Measurements from ENCODE around the gene DYNAP.

The DYNAP gene

DNA sequence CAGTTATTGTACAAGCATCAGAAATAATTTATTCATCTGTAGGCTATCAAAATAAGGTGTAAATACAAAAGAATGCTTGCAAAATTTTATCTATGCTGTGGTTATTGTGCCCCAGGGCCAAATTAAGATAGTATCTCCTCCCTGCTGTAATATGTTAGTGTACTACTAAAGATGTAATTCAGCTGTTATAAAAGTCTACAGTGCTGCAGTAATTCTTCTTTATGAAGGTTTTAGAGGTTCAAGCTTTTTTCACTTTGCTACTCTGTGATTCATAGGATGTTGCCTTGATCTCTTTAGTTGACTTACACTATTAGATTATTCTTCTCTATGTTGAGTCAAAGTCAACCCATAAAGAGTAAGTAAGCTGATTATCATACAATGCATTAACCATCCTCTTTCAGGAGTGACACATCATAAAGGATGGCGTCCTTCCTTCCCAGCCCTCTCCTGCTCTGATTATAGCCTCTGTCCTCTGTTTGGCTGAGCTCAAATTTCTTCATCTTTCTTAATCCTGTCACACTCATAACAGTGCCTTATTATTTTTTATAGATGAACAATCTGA is 29.3 kb upstream of the DYNAP start:
- TF ChIP-seq, protein P1, sequence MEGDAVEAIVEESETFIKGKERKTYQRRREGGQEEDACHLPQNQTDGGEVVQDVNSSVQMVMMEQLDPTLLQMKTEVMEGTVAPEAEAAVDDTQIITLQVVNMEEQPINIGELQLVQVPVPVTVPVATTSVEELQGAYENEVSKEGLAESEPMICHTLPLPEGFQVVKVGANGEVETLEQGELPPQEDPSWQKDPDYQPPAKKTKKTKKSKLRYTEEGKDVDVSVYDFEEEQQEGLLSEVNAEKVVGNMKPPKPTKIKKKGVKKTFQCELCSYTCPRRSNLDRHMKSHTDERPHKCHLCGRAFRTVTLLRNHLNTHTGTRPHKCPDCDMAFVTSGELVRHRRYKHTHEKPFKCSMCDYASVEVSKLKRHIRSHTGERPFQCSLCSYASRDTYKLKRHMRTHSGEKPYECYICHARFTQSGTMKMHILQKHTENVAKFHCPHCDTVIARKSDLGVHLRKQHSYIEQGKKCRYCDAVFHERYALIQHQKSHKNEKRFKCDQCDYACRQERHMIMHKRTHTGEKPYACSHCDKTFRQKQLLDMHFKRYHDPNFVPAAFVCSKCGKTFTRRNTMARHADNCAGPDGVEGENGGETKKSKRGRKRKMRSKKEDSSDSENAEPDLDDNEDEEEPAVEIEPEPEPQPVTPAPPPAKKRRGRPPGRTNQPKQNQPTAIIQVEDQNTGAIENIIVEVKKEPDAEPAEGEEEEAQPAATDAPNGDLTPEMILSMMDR (IDR thresholded peaks at IDR 0.05; ENCODE audit: control insufficient read depth, extremely low read depth, insufficient read depth): no peak

DNA sequence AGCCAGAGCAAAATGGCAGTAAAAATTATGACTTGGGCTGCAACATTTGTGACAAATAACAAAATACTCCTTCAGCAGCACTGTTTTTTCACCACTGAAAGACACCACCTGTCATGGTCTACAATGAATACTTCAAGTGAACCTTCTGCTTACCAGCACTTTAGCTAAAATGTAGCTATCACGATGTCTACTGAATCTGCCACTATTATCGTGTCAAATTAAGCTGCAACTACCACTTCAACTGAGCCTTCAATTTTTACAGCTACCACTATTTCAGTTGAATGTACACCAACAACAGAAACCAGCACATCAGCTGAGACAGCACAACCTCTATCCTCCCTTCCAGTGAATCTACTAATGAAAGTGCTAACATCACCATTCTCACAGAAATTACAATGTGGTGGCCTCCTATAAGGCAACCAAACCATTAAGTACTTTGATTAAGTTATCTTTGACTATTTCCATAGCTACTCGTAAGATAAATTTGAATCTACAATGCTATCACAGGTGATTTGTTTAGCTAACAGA is 10.8 kb upstream of the DYNAP start:
- H3K4me3 ChIP-seq (ENCODE audit: low read depth, low read length): no peak overlapping the region
- DNase-seq (ENCODE audit: low read depth): no peak
- TF ChIP-seq, protein P1 (IDR thresholded peaks at IDR 0.05; ENCODE audit: control insufficient read depth, extremely low read depth, insufficient read depth): no peak

More for the DNA sequence above, 29.3 kb upstream of the DYNAP start:
- DNase-seq (ENCODE audit: low read depth): no peak
- H3K4me3 ChIP-seq (ENCODE audit: low read depth, low read length): no peak overlapping the region

DNA sequence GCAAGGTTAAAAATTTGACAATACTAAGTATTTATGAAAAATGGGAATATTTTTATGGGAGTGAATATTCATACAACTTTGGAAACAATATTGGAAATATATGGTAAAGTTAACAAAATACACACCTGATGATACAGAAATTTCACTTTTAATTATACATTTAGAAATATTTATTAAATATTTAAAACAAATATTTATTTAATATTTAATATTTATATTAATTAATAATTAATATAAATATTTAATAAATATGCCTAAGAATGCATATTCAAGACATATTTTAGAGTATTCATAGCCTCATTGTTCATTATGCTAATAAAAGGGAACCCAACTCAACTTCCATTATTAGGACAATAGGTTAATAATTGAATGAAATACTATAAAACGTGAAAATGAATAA is 7.0 kb upstream of the DYNAP start:
- TF ChIP-seq, protein P1 (IDR thresholded peaks at IDR 0.05; ENCODE audit: control insufficient read depth, extremely low read depth, insufficient read depth): no peak
- H3K4me3 ChIP-seq (ENCODE audit: low read depth, low read length): no peak overlapping the region
- no peak for DNase-seq (ENCODE audit: low read depth)

DNA sequence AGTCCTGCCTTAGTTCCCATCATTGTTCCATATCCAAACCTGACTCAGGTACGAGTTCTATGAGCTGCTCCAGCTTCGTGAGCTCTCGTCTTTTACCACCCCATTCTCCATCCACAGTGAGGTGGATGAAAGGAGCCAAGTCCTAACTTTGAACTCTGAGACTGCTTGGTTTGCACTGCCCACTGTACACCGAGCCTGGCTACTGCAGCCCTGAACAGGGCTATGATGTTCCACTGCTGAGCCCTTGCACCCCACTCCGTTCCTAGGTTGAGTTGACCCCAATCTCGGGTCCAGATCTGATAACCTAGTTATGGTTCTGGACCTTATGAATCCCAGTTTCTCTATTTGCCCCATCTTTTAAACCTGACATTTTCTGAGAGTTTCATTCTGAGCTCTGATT is 5.3 kb upstream of the DYNAP start:
- TF ChIP-seq, protein P1 (IDR thresholded peaks at IDR 0.05; ENCODE audit: control insufficient read depth, extremely low read depth, insufficient read depth): no peak
- no peak for DNase-seq (ENCODE audit: low read depth)
- no peak overlapping the region for H3K4me3 ChIP-seq (ENCODE audit: low read depth, low read length)

DNA sequence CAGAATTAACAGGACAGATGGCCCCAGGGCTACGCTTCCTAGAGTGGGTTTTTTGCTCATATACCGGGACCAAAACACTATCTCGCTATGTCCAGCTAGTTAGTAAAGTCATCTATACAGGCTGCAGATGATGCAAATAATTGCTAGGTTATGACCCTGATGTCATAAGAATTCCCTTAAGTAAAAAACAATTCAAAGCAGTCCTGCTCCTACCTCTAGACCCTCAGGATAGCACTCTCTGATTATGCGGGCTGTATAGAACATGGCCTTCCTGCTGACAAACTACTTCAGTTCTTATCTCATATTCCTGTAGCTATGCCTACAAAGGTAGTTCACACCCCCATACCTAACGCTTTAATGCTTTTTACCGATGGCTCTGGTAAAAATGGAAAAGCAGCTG is 13.2 kb downstream of the DYNAP start:
- DNase-seq (ENCODE audit: low read depth): no peak
- no peak overlapping the region for H3K4me3 ChIP-seq (ENCODE audit: low read depth, low read length)
- TF ChIP-seq, protein P1 (IDR thresholded peaks at IDR 0.05; ENCODE audit: control insufficient read depth, extremely low read depth, insufficient read depth): no peak

DNA sequence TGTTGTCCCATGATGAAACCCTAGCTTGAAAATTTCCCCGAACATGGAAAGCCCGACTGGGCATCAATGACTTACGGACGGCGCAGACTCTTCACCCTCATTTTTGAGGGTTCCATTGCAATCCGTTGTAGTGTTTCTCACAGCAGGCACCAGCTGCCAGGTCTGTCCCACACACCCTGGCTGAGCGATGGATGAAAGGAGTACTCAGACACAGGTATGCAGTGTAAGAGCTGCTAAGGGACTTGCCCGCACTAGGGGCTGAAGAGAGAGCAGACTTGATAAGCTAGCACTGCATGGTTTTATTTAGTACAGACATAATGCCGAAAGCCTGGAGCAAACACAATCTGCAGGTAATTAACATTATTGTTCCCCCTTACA is 15.8 kb downstream of the DYNAP start:
- TF ChIP-seq, protein P1 (IDR thresholded peaks at IDR 0.05; ENCODE audit: control insufficient read depth, extremely low read depth, insufficient read depth): no peak
- no peak overlapping the region for H3K4me3 ChIP-seq (ENCODE audit: low read depth, low read length)
- no peak for DNase-seq (ENCODE audit: low read depth)

Measured in LNCaP clone FGC (cell line).